HG03354 (cell line): Measurements from ENCODE around the gene CMTM5.

Experiments used
- ATAC-seq: cut with Tn5 transposase; IDR thresholded peaks from one replicate; pipeline ENCODE4 v1.9.1; 2021; ENCODE audit warnings: mild to moderate bottlenecking; ENCODE audit not compliant: unreplicated experiment, poor library complexity, severe bottlenecking

The CMTM5 gene

GRCh38 chr14:23356662-23357061, 20.2 kb upstream of the CMTM5 start:
- no peak for ATAC-seq

- no peak for ATAC-seq
Measured at GRCh38 chr14:23357261-23357660, 19.6 kb upstream of the CMTM5 start.

GRCh38 chr14:23358042-23358441, 18.8 kb upstream of the CMTM5 start:
- ATAC-seq: no peak

- no peak for ATAC-seq
Measured at GRCh38 chr14:23358553-23359166, 18.2 kb upstream of the CMTM5 start.

GRCh38 chr14:23359167-23359626, 17.6 kb upstream of the CMTM5 start:
- ATAC-seq: no peak

- no peak for ATAC-seq
Measured at GRCh38 chr14:23359722-23360447, 17.0 kb upstream of the CMTM5 start.

GRCh38 chr14:23360496-23360895, 16.4 kb upstream of the CMTM5 start:
- no peak for ATAC-seq

GRCh38 chr14:23361320-23361719, 15.5 kb upstream of the CMTM5 start:
- no peak for ATAC-seq

- ATAC-seq: no peak
Measured at GRCh38 chr14:23361763-23362162, 15.1 kb upstream of the CMTM5 start.

GRCh38 chr14:23362200-23362599, 14.6 kb upstream of the CMTM5 start:
- ATAC-seq: no peak

- no peak for ATAC-seq
Measured at GRCh38 chr14:23364164-23365035, 12.4 kb upstream of the CMTM5 start.

GRCh38 chr14:23365036-23365731, 11.7 kb upstream of the CMTM5 start, which contains the start of gene EFS:
TSS of gene EFS (minus strand) at chr14:23365172. CDS start at chr14:23365025, 147 bp downstream.
- ATAC-seq: no peak

GRCh38 chr14:23365732-23366425, 11.0 kb upstream of the CMTM5 start:
- ATAC-seq: no peak

GRCh38 chr14:23366426-23366921, 10.4 kb upstream of the CMTM5 start:
- ATAC-seq: no peak

GRCh38 chr14:23370221-23370620, 6.6 kb upstream of the CMTM5 start:
- no peak for ATAC-seq

GRCh38 chr14:23371865-23372264, 5.0 kb upstream of the CMTM5 start:
- ATAC-seq: no peak

GRCh38 chr14:23372509-23372908, 4.3 kb upstream of the CMTM5 start, which contains the start of gene IL25:
TSS of gene IL25 (plus strand) at chr14:23372809.
- ATAC-seq: no peak

GRCh38 chr14:23373041-23373440, 3.8 kb upstream of the CMTM5 start:
- no peak for ATAC-seq
